Stimulated activated CD4-positive, alpha-beta T cell treated with anti-CD3 and anti-CD28 coated beads, TNF-alpha, amount 100 ng/mL, for 1 hour (primary cell): ENCODE results near the gene NDUFV2.
"Not testable (repeated sequence)": the region's sequence is repeated elsewhere in the genome, so short reads cannot be mapped to it uniquely, and the experiment has no call there.

Experiments
- DNase-seq, 3 donors: peaks; one replicate each; pipeline ENCODE4 v3.0.0-alpha.2; 2020; ENCODE audit warnings: low read depth in 3 of 3, low spot score in 1 of 3

Gene NDUFV2

GRCh38 chr18:9090578-9090977 is 11.9 kb upstream of the NDUFV2 start:
- no peak for DNase-seq

GRCh38 chr18:9091066-9091476 is 11.4 kb upstream of the NDUFV2 start:
- DNase-seq, result no peak

DNA sequence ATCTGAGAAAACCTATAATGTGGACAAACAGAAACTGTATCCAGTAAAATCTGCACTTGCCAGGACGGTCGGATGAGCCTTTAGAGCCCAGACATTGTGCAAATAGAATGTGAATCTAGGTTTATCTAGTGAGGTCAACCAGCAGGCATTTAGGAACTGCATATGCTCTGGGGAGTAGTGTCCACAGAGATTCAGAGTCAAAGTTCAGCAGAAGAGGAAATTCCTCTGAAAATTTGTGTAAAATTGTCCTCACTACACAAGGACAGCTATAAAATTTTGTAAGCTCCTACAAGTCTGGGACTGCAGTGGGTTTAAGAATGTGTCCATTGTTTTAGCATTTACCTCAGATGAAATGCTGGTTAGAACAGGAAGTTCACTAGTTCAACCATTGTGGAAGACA is 9.8 kb upstream of the NDUFV2 start:
- no peak for DNase-seq

DNA sequence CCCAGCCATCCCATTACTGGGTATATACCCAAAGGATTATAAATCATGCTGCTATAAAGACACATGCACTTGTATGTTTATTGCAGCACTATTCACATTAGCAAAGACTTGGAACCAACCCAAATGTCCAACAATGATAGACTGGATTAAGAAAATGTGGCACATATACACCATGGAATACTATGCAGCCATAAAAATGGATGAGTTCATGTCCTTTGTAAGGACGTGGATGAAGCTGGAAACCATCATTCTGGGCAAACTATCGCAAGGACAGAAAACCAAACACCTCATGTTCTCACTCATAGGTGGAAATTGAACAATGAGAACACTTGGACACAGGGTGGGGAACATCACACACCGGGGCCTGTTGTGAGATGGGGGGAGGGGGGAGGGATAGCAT is 9.4 kb upstream of the NDUFV2 start:
- not testable (repeated sequence) for DNase-seq

DNA sequence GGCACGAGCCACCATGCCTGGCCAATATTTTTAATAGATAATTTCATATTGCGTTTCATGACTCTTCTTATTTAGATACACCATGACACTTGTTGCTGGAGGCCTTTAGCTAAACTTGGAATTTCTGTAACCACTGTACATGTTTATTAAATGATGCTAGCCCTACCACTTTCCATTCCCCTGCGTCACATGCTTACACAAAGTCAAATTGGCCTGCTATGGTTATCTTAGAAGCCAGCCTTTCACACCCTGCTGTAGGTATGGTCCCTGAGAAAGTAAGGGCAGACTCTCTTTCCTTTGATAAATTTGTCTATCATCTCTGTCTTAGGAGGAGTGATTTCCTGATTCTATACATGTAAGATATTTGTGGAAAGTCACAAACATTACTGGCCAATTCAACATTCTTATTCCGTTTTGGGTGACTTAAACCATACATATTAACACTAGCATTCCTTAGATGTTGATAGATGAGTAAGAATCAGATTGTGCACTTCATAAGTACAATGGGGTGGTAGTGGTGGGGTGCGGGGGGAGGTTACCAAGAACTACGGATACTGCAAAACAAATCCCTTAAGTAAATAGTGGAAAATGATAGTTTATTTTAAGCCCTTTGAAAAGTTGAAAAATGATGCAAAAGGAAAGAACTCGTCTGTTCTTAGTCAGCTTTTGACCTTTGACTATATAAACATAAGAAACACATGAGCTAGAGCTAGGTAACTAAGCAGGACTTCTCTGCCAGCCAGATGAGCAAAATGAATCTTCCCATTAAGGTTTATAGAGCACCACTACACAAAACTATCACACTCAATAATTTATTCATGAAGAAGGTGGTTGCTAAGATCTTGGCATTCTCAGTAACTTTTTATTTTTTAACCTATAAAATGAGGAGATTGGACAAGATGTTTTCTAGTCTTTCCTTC is 7.9 kb upstream of the NDUFV2 start:
- no peak for DNase-seq

GRCh38 chr18:9095297-9096006 is 7.0 kb upstream of the NDUFV2 start:
- no peak for DNase-seq

GRCh38 chr18:9096007-9096371 is 6.5 kb upstream of the NDUFV2 start:
- DNase-seq, result no peak

- no peak for DNase-seq
Measured at GRCh38 chr18:9096685-9097084, 5.8 kb upstream of the NDUFV2 start.

GRCh38 chr18:9097349-9097748 is 5.2 kb upstream of the NDUFV2 start:
- no peak for DNase-seq

- DNase-seq, result no peak
Measured at GRCh38 chr18:9100796-9101195, 1.7 kb upstream of the NDUFV2 start.

DNA sequence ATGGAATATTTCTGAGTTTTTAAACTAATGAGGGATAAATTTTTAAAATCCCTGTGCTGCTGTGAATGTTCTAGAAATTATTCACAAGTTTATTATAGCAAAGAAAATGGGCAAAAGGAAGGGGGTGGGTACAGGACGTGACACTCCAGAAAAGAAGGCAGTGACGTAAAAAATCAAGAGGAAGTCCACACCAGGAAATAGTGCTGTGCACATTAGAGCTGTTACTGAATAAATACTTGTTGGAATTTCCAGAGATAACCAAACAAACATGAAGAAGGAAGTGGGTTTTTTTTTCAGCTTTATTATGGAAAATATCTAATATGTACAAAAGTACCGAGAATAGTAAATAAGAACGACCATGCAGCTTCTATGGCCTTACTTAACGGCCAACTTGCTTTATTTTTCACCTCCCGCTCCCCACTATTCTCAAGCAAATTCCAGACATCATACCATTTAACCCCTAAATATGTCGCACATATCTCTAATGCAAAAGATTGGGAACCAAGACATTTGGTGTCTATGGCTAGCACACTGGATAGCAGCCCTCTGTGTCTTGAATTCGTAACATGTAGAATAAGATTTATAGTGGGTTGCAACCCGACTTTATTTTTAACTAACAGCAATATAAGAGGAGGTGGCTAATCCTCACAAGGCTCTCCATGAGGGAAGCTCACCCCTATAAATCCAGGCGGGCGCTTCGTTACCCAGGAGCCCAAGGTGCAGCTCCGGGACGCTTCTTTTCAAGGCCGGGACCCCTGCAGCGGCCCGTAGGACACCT is 580 bp upstream of the NDUFV2 start:
- DNase-seq, result no peak

DNA sequence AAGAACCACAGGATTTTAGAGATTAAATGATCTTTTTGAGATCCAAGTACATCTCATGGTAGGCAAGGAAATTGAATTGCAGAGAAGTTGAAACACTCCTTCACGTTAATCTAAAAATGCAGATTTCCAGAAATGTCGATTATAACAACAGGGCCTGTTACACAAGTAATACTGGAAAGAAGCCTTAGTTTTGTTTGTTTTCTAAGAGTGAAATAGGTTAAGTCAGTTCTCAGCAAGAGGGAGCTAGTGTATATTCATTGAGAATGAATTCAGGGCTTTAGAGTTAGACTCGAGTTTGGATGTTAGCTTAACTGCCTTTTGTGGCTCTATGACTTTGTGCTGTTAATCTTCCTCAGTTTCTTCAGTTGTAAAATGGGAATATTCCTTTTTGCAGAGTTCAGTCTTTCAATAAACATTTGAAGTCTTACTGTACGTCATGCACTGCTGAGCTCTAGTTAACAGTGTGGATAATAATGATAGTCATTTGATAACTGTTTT is 926 bp downstream of the NDUFV2 start:
- no peak for DNase-seq

- DNase-seq, result no peak
Measured at GRCh38 chr18:9104244-9104901, 1.9 kb downstream of the NDUFV2 start.

DNA sequence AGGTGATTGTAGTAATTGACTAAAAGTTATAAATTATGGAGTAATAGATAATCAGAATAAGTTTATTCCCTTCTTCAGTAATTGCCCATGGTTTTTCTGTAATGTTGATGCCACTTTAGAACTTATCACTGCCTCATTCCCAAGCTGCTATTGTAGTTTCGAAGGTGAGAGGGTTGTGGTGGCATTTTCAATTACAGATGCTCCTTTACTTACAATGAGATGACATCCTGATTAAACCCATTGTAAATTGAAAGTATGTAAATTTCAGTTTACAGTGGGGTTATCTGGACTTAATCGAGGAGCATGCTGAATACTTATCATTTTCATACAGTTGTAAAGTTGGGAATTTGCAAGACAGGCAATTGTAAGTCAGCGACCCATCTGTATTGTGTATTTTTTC is 2.9 kb downstream of the NDUFV2 start:
- no peak for DNase-seq

GRCh38 chr18:9106094-9106493 is 3.6 kb downstream of the NDUFV2 start:
- DNase-seq, result no peak

- DNase-seq, result no peak
Measured at GRCh38 chr18:9106800-9107584, 4.5 kb downstream of the NDUFV2 start.

DNA sequence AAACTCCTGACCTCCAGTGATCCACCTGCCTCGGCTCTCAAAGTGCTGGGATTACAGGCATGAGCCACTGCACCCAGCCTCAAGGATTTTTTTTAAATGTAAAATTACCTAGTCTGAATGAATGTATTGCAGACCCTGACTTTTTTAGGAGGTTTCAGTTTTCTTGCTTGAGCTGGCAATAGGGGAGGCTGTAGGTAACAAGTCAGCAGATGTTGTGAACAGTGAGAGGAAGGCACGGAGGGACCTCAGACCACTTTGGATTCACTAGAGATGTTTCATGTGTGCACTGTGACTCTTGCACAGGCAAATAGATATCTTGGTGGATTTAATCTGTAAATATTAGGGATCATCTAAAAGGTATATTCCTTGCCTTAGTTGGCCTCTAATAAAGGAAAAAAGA is 6.4 kb downstream of the NDUFV2 start:
- no peak for DNase-seq

GRCh38 chr18:9109523-9109922 is 7.0 kb downstream of the NDUFV2 start:
- DNase-seq, result no peak

DNA sequence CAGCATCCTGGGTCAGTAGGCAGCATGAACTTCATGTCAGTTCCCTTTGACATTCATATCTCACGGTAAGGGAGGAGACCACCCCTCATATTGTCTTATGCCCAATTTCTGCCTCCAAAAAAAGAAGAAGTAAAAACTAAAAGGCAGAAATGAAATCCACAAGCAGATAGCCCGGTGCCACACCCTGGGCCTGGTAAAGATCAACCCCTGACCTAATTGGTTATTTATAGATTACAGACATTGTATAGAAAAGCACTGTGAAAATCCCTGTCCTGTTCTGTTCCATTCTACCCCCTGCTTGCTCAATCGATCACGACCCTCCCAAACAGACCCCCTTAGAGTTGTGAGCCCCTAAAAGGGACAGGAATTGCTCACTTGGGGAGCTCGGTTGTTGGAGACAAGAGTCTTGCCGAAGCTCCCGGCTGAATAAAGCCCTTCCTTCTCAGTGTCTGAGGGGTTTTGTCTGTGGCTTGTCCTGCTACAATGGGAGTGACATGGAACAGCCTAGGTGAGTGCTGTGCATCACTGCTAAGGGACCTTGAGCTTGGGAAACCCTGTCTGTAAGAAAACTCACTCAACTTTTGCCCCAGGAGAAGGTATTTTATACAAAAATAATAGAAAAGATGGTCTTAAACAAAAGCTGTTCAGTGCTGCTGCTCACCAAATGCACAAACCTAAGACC is 11.1 kb downstream of the NDUFV2 start:
- no peak for DNase-seq

DNA sequence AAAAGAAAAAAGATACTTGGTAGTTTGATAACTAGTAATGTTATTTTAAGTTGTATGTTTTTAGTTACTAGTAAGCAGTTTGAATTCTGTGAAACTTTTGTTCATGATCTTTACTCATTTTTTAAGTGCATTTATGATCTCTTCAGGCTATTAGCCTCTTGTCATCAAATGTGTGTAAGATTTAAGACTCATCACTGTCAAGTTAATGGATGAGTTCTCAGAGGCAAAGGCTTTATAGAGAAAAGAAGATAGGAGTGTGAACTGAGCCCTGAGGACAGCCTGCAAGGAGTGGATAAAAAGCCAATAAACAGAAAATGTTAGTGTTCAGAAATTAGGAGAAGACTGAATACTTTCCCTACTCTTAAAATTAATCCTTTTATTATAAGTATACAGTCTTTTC is 13.5 kb downstream of the NDUFV2 start:
- DNase-seq, result no peak
